SHP77 (cell line): Measurements from ENCODE around the gene DGCR8.

ENCODE experiments used
- DNase-seq, 2 experiments: peaks; one replicate each; lab custom pipeline; 2025; lab: John Stamatoyannopoulos, UW

DGCR8 gene

GRCh38 chr22:20052309-20053259 lies 27.5 kb upstream of the DGCR8 start:
- DNase-seq, result no peak

GRCh38 chr22:20053407-20054033 lies 26.5 kb upstream of the DGCR8 start:
- no peak for DNase-seq

GRCh38 chr22:20054034-20054427 lies 26.0 kb upstream of the DGCR8 start:
- DNase-seq, result no peak

- no peak for DNase-seq
These were observed 25.6 kb upstream of the DGCR8 start for GRCh38 chr22:20054485-20054884.

GRCh38 chr22:20055144-20055543 lies 24.9 kb upstream of the DGCR8 start:
- DNase-seq, result no peak

- no peak for DNase-seq
These were observed 24.4 kb upstream of the DGCR8 start for GRCh38 chr22:20055654-20056053.

GRCh38 chr22:20056161-20056560 lies 23.9 kb upstream of the DGCR8 start:
- DNase-seq, result no peak

GRCh38 chr22:20056696-20057386 lies 23.2 kb upstream of the DGCR8 start:
- DNase-seq, result no peak

GRCh38 chr22:20057596-20058268 lies 22.3 kb upstream of the DGCR8 start:
- DNase-seq, result no peak

GRCh38 chr22:20058989-20059770 lies 20.9 kb upstream of the DGCR8 start:
- DNase-seq, result no peak

GRCh38 chr22:20060700-20061480 lies 19.2 kb upstream of the DGCR8 start:
- no peak for DNase-seq

- DNase-seq, result no peak
These were observed 18.6 kb upstream of the DGCR8 start for GRCh38 chr22:20061481-20061861.

GRCh38 chr22:20062043-20062765 lies 17.8 kb upstream of the DGCR8 start:
- DNase-seq, result no peak

GRCh38 chr22:20062766-20063083 lies 17.3 kb upstream of the DGCR8 start:
- DNase-seq, result no peak

GRCh38 chr22:20063271-20064139 lies 16.5 kb upstream of the DGCR8 start:
- DNase-seq, result no peak

GRCh38 chr22:20064140-20064480 lies 15.9 kb upstream of the DGCR8 start:
- DNase-seq, result no peak

- DNase-seq, result no peak
These were observed 15.3 kb upstream of the DGCR8 start for GRCh38 chr22:20064545-20065262.

GRCh38 chr22:20065896-20066616 lies 14.0 kb upstream of the DGCR8 start:
- DNase-seq, result no peak
